K562 (cell line): ENCODE data around the gene PTH1R.

Experiments
- GABPB1 ChIP-seq: sonication (generic); formaldehyde crosslinking; IDR thresholded peaks from 2 replicates; pipeline ENCODE4 v1.8.0; 2022; ENCODE audit warnings: mild to moderate bottlenecking, missing genetic modification reagents
- TF ChIP-seq, protein P1 (sequence below): IDR thresholded peaks from 2 replicates; pipeline ENCODE4 v1.6.1; 2011; ENCODE audit warnings: borderline replicate concordance, low read depth, mild to moderate bottlenecking, moderate library complexity, low read length; ENCODE audit not compliant: insufficient read depth, poor library complexity, severe bottlenecking

DNA sequence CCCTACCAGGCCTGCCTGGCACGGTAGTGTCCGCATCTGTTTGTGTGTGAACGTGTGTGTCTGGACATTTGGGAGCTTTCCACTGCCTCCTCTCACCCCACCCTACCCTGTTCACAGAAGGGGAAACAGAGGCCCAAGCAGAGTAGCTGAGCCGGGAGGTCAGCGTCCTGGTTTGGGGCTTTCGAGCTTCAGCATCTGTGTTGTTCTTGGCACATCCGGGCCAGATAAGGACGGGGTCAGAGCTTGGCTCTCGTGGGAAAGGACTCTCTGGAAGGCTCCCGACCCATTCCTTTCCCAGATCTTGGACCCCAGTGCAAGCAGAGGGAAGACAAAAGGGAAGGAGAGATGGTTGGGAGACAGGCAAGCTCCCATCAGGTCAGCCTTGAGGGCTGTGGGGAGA, 6.3 kb upstream of the PTH1R start:
- TF ChIP-seq GABPB1 = no peak
- TF ChIP-seq, protein P1, sequence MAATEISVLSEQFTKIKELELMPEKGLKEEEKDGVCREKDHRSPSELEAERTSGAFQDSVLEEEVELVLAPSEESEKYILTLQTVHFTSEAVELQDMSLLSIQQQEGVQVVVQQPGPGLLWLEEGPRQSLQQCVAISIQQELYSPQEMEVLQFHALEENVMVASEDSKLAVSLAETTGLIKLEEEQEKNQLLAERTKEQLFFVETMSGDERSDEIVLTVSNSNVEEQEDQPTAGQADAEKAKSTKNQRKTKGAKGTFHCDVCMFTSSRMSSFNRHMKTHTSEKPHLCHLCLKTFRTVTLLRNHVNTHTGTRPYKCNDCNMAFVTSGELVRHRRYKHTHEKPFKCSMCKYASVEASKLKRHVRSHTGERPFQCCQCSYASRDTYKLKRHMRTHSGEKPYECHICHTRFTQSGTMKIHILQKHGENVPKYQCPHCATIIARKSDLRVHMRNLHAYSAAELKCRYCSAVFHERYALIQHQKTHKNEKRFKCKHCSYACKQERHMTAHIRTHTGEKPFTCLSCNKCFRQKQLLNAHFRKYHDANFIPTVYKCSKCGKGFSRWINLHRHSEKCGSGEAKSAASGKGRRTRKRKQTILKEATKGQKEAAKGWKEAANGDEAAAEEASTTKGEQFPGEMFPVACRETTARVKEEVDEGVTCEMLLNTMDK = no peak
